HepG2 (cell line): ENCODE results near the gene OR5I1. TPM values are rescaled to one million over a fixed set of nuclear protein-coding genes. Genes with fewer than 3 reads are reported as not detected.

Experiments used
- ATAC-seq: fragments of 200-7000 bp; cut with Tn5 transposase; 3 replicates; pipeline ENCODE4 v1.9.1; 2020; ENCODE audit warnings: mild to moderate bottlenecking, moderate library complexity
- BruUV-seq: library from RNA; stranded (reverse); fragments of 400-500 nt; replicated peaks from 2 replicates; lab custom pipeline; 2021; lab: Mats Ljungman, UMichigan
- CTCF ChIA-PET: fragments of 300-600 bp; formaldehyde crosslinking; extraction: SDS; loops from one replicate; lab custom pipeline; 2021; ENCODE audit warnings: low total read pairs, inconsistent platforms, low intra/inter-chr PET ratio; lab: Yijun Ruan, JAX
- POLR2A ChIA-PET: fragments of 350-600 bp; sonication (Branson Sonifier 250); formaldehyde crosslinking; loops from one replicate; lab custom pipeline; 2020; ENCODE audit warnings: antibody characterized with exemption, inconsistent platforms; lab: Yijun Ruan, JAX
- DNase-seq: peaks from one replicate; pipeline ENCODE4 v3.0.0-alpha.2; 2015; ENCODE audit warnings: low spot score
- FAIRE-seq: peaks from 3 replicates; lab custom pipeline; 2011; peaks lifted over from hg19 to GRCh38; lab: Jason Lieb, UNC
- H2AFZ ChIP-seq: one replicate; pipeline ENCODE4 v1.6.1; 2011; ENCODE audit warnings: low read length, inconsistent platforms
- H3K27ac ChIP-seq: fragments of 300-600 bp; 3 replicates; pipeline ENCODE4 v1.8.0; 2011; ENCODE audit warnings: mixed run types, mild to moderate bottlenecking, mixed read lengths, low read length, inconsistent platforms; ENCODE audit not compliant: insufficient read depth; ENCODE audit errors: extremely low read length
- H3K27me3 ChIP-seq, 2 experiments: fragments of 200-600 bp in 1 of 2; 2 replicates in 1 of 2; 3 replicates in 1 of 2; pipeline versions ENCODE4 v1.6.0 to v1.8.0; 2011; ENCODE audit warnings: low read length in 2 of 2, mild to moderate bottlenecking in 2 of 2, moderate library complexity in 2 of 2, inconsistent platforms in 1 of 2; ENCODE audit not compliant: insufficient read depth in 2 of 2, control insufficient read depth in 1 of 2
- H3K36me3 ChIP-seq, 2 experiments: fragments of 200-600 bp in 1 of 2; replicated peaks in 1 of 2; 2 replicates in 1 of 2; 3 replicates in 1 of 2; pipeline versions ENCODE4 v1.5.1 to v1.8.0; 2011; ENCODE audit warnings: low read length in 2 of 2, inconsistent platforms in 1 of 2; ENCODE audit not compliant: insufficient read depth in 2 of 2, control insufficient read depth in 1 of 2
- H3K4me1 ChIP-seq: 2 replicates; pipeline ENCODE4 v1.5.1; 2012; ENCODE audit warnings: low read length, inconsistent platforms; ENCODE audit not compliant: insufficient read depth
- H3K4me2 ChIP-seq: 2 replicates; pipeline ENCODE4 v1.6.0; 2011; ENCODE audit warnings: low read depth, low read length, inconsistent platforms
- H3K4me3 ChIP-seq, 3 experiments: fragments of 200-600 bp in 1 of 3; sonication (generic), shearing (Covaris generic) in 1 of 3; replicated peaks in 1 of 3; 2 replicates each; pipeline ENCODE4 v1.5.1; 2011 to 2016; ENCODE audit warnings: low read length in 3 of 3, inconsistent platforms in 2 of 3, low read depth in 2 of 3, mild to moderate bottlenecking in 2 of 3, control low read depth in 1 of 3, mixed read lengths in 1 of 3; ENCODE audit not compliant: insufficient read depth in 1 of 3
- H3K79me2 ChIP-seq: one replicate; pipeline ENCODE4 v1.6.1; 2011; ENCODE audit warnings: low read length, inconsistent platforms; ENCODE audit not compliant: insufficient read depth
- H3K9ac ChIP-seq: 2 replicates; pipeline ENCODE4 v1.6.0; 2011; ENCODE audit warnings: mild to moderate bottlenecking, low read depth, low read length, inconsistent platforms; ENCODE audit not compliant: insufficient read depth
- H3K9me3 ChIP-seq: 2 replicates; pipeline ENCODE4 v1.5.1; 2012; ENCODE audit warnings: mild to moderate bottlenecking, low read length
- H4K20me1 ChIP-seq: 2 replicates; pipeline ENCODE4 v1.6.0; 2011; ENCODE audit warnings: inconsistent platforms, mild to moderate bottlenecking, low read length, moderate library complexity; ENCODE audit not compliant: insufficient read depth
- FUBP1 ChIP-seq: sonication (generic); formaldehyde crosslinking; IDR thresholded peaks from 2 replicates; pipeline ENCODE4 v1.5.1; 2020; ENCODE audit warnings: missing genetic modification reagents, mild to moderate bottlenecking, borderline replicate concordance
- HBP1 ChIP-seq: IDR thresholded peaks from 2 replicates; pipeline ENCODE4 v1.6.1; 2016; ENCODE audit warnings: low read depth, control low read depth
- HOXA5 ChIP-seq: sonication (generic); formaldehyde crosslinking; IDR thresholded peaks from 2 replicates; pipeline ENCODE4 v1.4.0; 2020; ENCODE audit warnings: missing genetic modification reagents
- JUN ChIP-seq: sonication (generic); formaldehyde crosslinking; IDR thresholded peaks from 2 replicates; pipeline ENCODE4 v1.4.0; 2020; ENCODE audit warnings: mild to moderate bottlenecking, missing genetic modification reagents
- NFATC3 ChIP-seq: sonication (generic); formaldehyde crosslinking; IDR thresholded peaks from 2 replicates; pipeline ENCODE4 v1.5.1; 2020; ENCODE audit warnings: mild to moderate bottlenecking, missing genetic modification reagents
- PHF5A ChIP-seq: IDR thresholded peaks from one replicate; pipeline ENCODE4 v1.6.1; 2018; ENCODE audit warnings: low read depth, missing genetic modification reagents; ENCODE audit not compliant: unreplicated experiment
- POLR2A ChIP-seq, 2 experiments: IDR thresholded peaks; 2 replicates each; pipeline ENCODE4 v1.6.1; 2011; ENCODE audit warnings: low read depth in 2 of 2, low read length in 2 of 2, mild to moderate bottlenecking in 1 of 2, moderate library complexity in 1 of 2; ENCODE audit not compliant: insufficient read depth in 1 of 2
- RFX1 ChIP-seq: fragments of 450-650 bp; IDR thresholded peaks from 2 replicates; pipeline ENCODE4 v1.6.1; 2017
- SALL2 ChIP-seq: sonication (generic); formaldehyde crosslinking; IDR thresholded peaks from 2 replicates; pipeline ENCODE4 v1.8.1; 2023; ENCODE audit warnings: mild to moderate bottlenecking, missing genetic modification reagents, inconsistent platforms
- SP4 ChIP-seq: sonication (generic); formaldehyde crosslinking; IDR thresholded peaks from 2 replicates; pipeline ENCODE4 v1.8.1; 2023; ENCODE audit warnings: mild to moderate bottlenecking, missing genetic modification reagents
- SRSF1 ChIP-seq: fragments of 200-400 bp; formaldehyde crosslinking; optimal IDR thresholded peaks from 2 replicates; pipeline ENCODE3; 2017; ENCODE audit warnings: mild to moderate bottlenecking, low read depth, low read length, moderate library complexity
- TBP ChIP-seq: sonication (generic); formaldehyde crosslinking; IDR thresholded peaks from 2 replicates; pipeline ENCODE4 v1.5.0; 2020; ENCODE audit warnings: missing genetic modification reagents
- TSC22D2 ChIP-seq: sonication (generic); formaldehyde crosslinking; IDR thresholded peaks from 2 replicates; pipeline ENCODE4 v1.5.1; 2020; ENCODE audit warnings: missing genetic modification reagents, mild to moderate bottlenecking, borderline replicate concordance
- ZBTB21 ChIP-seq: sonication (generic); formaldehyde crosslinking; IDR thresholded peaks from 2 replicates; pipeline ENCODE4 v1.4.0; 2020; ENCODE audit warnings: missing genetic modification reagents
- ZMAT3 ChIP-seq: sonication (generic); formaldehyde crosslinking; conservative IDR thresholded peaks from 2 replicates; pipeline ENCODE4 v1.7.0; 2021; ENCODE audit warnings: missing genetic modification reagents
- ZNF441 ChIP-seq: sonication (generic); formaldehyde crosslinking; IDR thresholded peaks from 2 replicates; pipeline ENCODE4 v1.7.0; 2021; ENCODE audit warnings: missing genetic modification reagents, borderline replicate concordance
- ZNF564 ChIP-seq: sonication (generic); formaldehyde crosslinking; IDR thresholded peaks from 2 replicates; pipeline ENCODE4 v1.8.1; 2023; ENCODE audit warnings: mild to moderate bottlenecking, missing genetic modification reagents
- ZNF724P ChIP-seq: sonication (generic); formaldehyde crosslinking; IDR thresholded peaks from 2 replicates; pipeline ENCODE4 v1.8.0; 2022; ENCODE audit warnings: missing genetic modification reagents, borderline replicate concordance
- ZNF883 ChIP-seq: sonication (generic); formaldehyde crosslinking; IDR thresholded peaks from 2 replicates; pipeline ENCODE4 v1.5.1; 2020; ENCODE audit warnings: mild to moderate bottlenecking, missing genetic modification reagents; ENCODE audit errors: not compliant biosample characterization
- ZUFSP ChIP-seq: sonication (generic); formaldehyde crosslinking; IDR thresholded peaks from 2 replicates; pipeline ENCODE4 v1.9.0; 2021; ENCODE audit warnings: missing genetic modification reagents, mild to moderate bottlenecking, borderline replicate concordance
- WGBS: methylation state at CpG from one replicate; pipeline ENCODE4 v1.1.6; 2017; ENCODE audit warnings: low lambda C conversion rate; 5-methylcytosine and 5-hydroxymethylcytosine counted together
- in situ Hi-C: cut with HindIII; loops from 2 replicates; pipeline ENCODE4 v1.10.0; 2017; ENCODE audit warnings: low pct_unique_long_range_greater_than_20kb; ENCODE audit not compliant: extremely low pct_ligation_motif_present
- intact Hi-C: fragments of 100-400 bp; cut with micrococcal nuclease; formaldehyde crosslinking; loops from one replicate; pipeline ENCODE4 v1.10.0; 2022; ENCODE audit not compliant: unreplicated experiment
- polyA plus RNA-seq, 8 experiments: library from polyadenylated mRNA; depleted of rRNA in 3 of 8; stranded (reverse) in 7 of 8; unstranded in 1 of 8; fragments of >200 nt; fragmentation: Illumina TruSeq in 4 of 8; extraction: Trizol in 4 of 8; gene quantifications; 2 replicates each; pipeline versions ENCODE4 v1.2.1 to v1.2.3, GENCODE V29; 2011 to 2016; ENCODE audit warnings: low read depth in 4 of 8, missing spikeins in 1 of 8, mixed read lengths in 1 of 8; ENCODE audit not compliant: insufficient read depth in 1 of 8
- total RNA-seq, 5 experiments: library from RNA; depleted of rRNA; stranded (reverse); fragments of >200 nt; fragmentation: Illumina TruSeq; extraction: Trizol; gene quantifications; 2 replicates each; pipeline ENCODE4 v1.2.3, GENCODE V29; 2016; ENCODE audit warnings: low read depth in 1 of 5

OR5I1 gene
- total and polyA plus RNA-seq, 2 of the 13 experiments (the other 11 are each of a cell fraction or from before 2014, with no cell fraction given) = not detected

- no peak for TF ChIP-seq FUBP1 (CRISPR knock-in tag)
- no peak for TF ChIP-seq HOXA5 (CRISPR knock-in tag)
- no peak for TF ChIP-seq ZNF564 (CRISPR knock-in tag)
- no peak for TF ChIP-seq ZBTB21 (CRISPR knock-in tag)
- TF ChIP-seq SALL2 (CRISPR knock-in tag) = no peak
- no peak for TF ChIP-seq RFX1
- no peak for TF ChIP-seq PHF5A (CRISPR knock-in tag)
- no peak for TF ChIP-seq TBP
- no peak for TF ChIP-seq HBP1 (CRISPR knock-in tag)
- no peak for TF ChIP-seq POLR2A (IDR thresholded peaks at IDR 0.05; ENCODE audit: insufficient read depth in 1 of 2, low read depth in 2 of 2, low read length in 2 of 2)
- TF ChIP-seq ZNF441 = no peak
- no peak for TF ChIP-seq ZNF883
- no peak for TF ChIP-seq JUN
- no peak for TF ChIP-seq ZMAT3 (CRISPR knock-in tag)
- TF ChIP-seq ZUFSP (CRISPR knock-in tag) = no peak
- TF ChIP-seq SP4 (CRISPR knock-in tag) = no peak
- no peak for TF ChIP-seq SRSF1
- no peak for TF ChIP-seq TSC22D2 (CRISPR knock-in tag)
- no peak for TF ChIP-seq ZNF724P
- no peak for TF ChIP-seq NFATC3 (CRISPR knock-in tag)
- Histone ChIP-seq H3K36me3 (no peaks in the 10 kb centered on the region), H3K4me1 (no peaks in the 10 kb centered on the region), H3K27me3 (no peaks in the 10 kb centered on the region), H3K79me2 (no peaks in the 10 kb centered on the region), H3K9ac (no peak overlapping the region), H4K20me1 (no peaks in the 10 kb centered on the region), H2AFZ (no peak overlapping the region), H3K27ac (no peak overlapping the region), H3K4me2 (no peak overlapping the region), H3K4me3 (no peak overlapping the region), H3K9me3 (0 out of 2 replicates have a peak, but pooled peaks cover 7% of the 10 kb centered on the region)
- in situ Hi-C loops = no loop called here
- WGBS = 0% methylated on average over 2 of the region's 4 CpGs
- FAIRE-seq (no peak), DNase-seq (no peak), ATAC-seq (no peak)
- CTCF ChIA-PET = no interaction called here
- POLR2A ChIA-PET = no interaction called here
- no TSS peak for BruUV-seq
- intact Hi-C loops = no loop called here
Measured at GRCh38 chr11:55949330-55949729, 13.1 kb upstream of the OR5I1 start.
